H9 (cell line): ENCODE data around the gene INTS6. TPM values are rescaled to one million over a fixed set of nuclear protein-coding genes. Genes with fewer than 3 reads are reported as not detected.

Experiments
- DNase-seq: peaks from one replicate; pipeline ENCODE4 v3.0.0-alpha.2; 2017
- H2AFZ ChIP-seq: one replicate; pipeline ENCODE4 v1.6.1; 2013; ENCODE audit warnings: mild to moderate bottlenecking, low read length, control low read depth, moderate library complexity
- H2AK5ac ChIP-seq: 2 replicates; pipeline ENCODE4 v1.6.1; 2013; ENCODE audit warnings: low read length, control low read depth, mixed read lengths; ENCODE audit not compliant: insufficient read length
- H2BK120ac ChIP-seq: one replicate; pipeline ENCODE4 v1.6.1; 2013; ENCODE audit warnings: low read depth, mild to moderate bottlenecking, low read length, control low read depth, inconsistent platforms; ENCODE audit not compliant: poor library complexity, severe bottlenecking
- H2BK12ac ChIP-seq: 2 replicates; pipeline ENCODE4 v1.6.1; 2013; ENCODE audit warnings: low read length, control low read depth, mixed read lengths, low read depth; ENCODE audit not compliant: insufficient read length
- H2BK15ac ChIP-seq: 2 replicates; pipeline ENCODE4 v1.6.1; 2013; ENCODE audit warnings: low read depth, low read length, control low read depth
- H2BK20ac ChIP-seq: one replicate; pipeline ENCODE4 v1.6.1; 2013; ENCODE audit warnings: low read depth, mild to moderate bottlenecking, low read length, control low read depth, inconsistent platforms; ENCODE audit not compliant: poor library complexity, severe bottlenecking
- H2BK5ac ChIP-seq: 2 replicates; pipeline ENCODE4 v1.6.1; 2013; ENCODE audit warnings: low read length, control low read depth, mixed read lengths; ENCODE audit not compliant: insufficient read length
- H3K14ac ChIP-seq: 2 replicates; pipeline ENCODE4 v1.6.1; 2013; ENCODE audit warnings: low read length, control low read depth; ENCODE audit not compliant: insufficient read depth
- H3K18ac ChIP-seq: 2 replicates; pipeline ENCODE4 v1.6.1; 2013; ENCODE audit warnings: low read depth, mild to moderate bottlenecking, mixed read lengths, low read length, control low read depth; ENCODE audit not compliant: insufficient read length
- H3K23ac ChIP-seq: 2 replicates; pipeline ENCODE4 v1.6.1; 2013; ENCODE audit warnings: low read length, control low read depth, mixed read lengths, low read depth; ENCODE audit not compliant: insufficient read length
- H3K23me2 ChIP-seq: 2 replicates; pipeline ENCODE4 v1.6.1; 2013; ENCODE audit warnings: low read depth, mild to moderate bottlenecking, mixed read lengths, low read length, control low read depth; ENCODE audit not compliant: insufficient read length, poor library complexity, severe bottlenecking
- H3K27ac ChIP-seq: 2 replicates; pipeline ENCODE4 v1.5.1; 2013; ENCODE audit warnings: low read length, control low read depth, mixed read lengths, low read depth; ENCODE audit not compliant: insufficient read length
- H3K27me3 ChIP-seq: 2 replicates; pipeline ENCODE4 v1.6.1; 2013; ENCODE audit warnings: low read length, control low read depth, inconsistent platforms; ENCODE audit not compliant: insufficient read depth
- H3K4ac ChIP-seq: 2 replicates; pipeline ENCODE4 v1.6.1; 2013; ENCODE audit warnings: low read depth, mild to moderate bottlenecking, control low read depth, inconsistent platforms, low read length, moderate library complexity
- H3K4me1 ChIP-seq: 2 replicates; pipeline ENCODE4 v1.6.1; 2013; ENCODE audit warnings: low read length, control low read depth, inconsistent platforms; ENCODE audit not compliant: insufficient read depth
- H3K4me2 ChIP-seq: 2 replicates; pipeline ENCODE4 v1.6.1; 2013; ENCODE audit warnings: low read length, control low read depth, mixed read lengths; ENCODE audit not compliant: insufficient read length, insufficient read depth
- H3K56ac ChIP-seq: 2 replicates; pipeline ENCODE4 v1.6.1; 2013; ENCODE audit warnings: low read depth, mild to moderate bottlenecking, mixed read lengths, low read length, control low read depth; ENCODE audit not compliant: insufficient read length
- H3K79me1 ChIP-seq: 2 replicates; pipeline ENCODE4 v1.6.1; 2013; ENCODE audit warnings: low read depth, mild to moderate bottlenecking, moderate library complexity, low read length, control low read depth, inconsistent platforms; ENCODE audit not compliant: insufficient read depth, poor library complexity, severe bottlenecking
- H3K79me2 ChIP-seq: 2 replicates; pipeline ENCODE4 v1.6.1; 2013; ENCODE audit warnings: low read length, control low read depth, inconsistent platforms; ENCODE audit not compliant: insufficient read depth
- H3K9ac ChIP-seq: 2 replicates; pipeline ENCODE4 v1.6.1; 2013; ENCODE audit warnings: low read length, control low read depth, mixed read lengths; ENCODE audit not compliant: insufficient read length; ENCODE audit errors: extremely low read depth
- H3K9me3 ChIP-seq: one replicate; pipeline ENCODE4 v1.6.1; 2013; ENCODE audit warnings: low read depth, low read length, inconsistent platforms; ENCODE audit not compliant: control insufficient read depth
- H3T11ph ChIP-seq: one replicate; pipeline ENCODE4 v1.6.1; 2013; ENCODE audit warnings: mild to moderate bottlenecking, low read length, control low read depth, inconsistent platforms
- H4K20me1 ChIP-seq: one replicate; pipeline ENCODE4 v1.6.1; 2013; ENCODE audit not compliant: control insufficient read depth, insufficient read length, insufficient read depth
- H4K5ac ChIP-seq: 2 replicates; pipeline ENCODE4 v1.6.1; 2013; ENCODE audit warnings: low read depth, mild to moderate bottlenecking, mixed read lengths, low read length, control low read depth; ENCODE audit not compliant: insufficient read length
- H4K8ac ChIP-seq: replicated peaks from 2 replicates; pipeline ENCODE4 v1.6.1; 2013; ENCODE audit warnings: low read length, control low read depth, mixed read lengths, low read depth; ENCODE audit not compliant: insufficient read length
- H4K91ac ChIP-seq: 2 replicates; pipeline ENCODE4 v1.6.1; 2013; ENCODE audit warnings: low read depth, mild to moderate bottlenecking, moderate library complexity, mixed read lengths, low read length, control low read depth; ENCODE audit not compliant: insufficient read length
- H3K27ac Mint-ChIP-seq, 3 experiments: 2 replicates in 2 of 3; 3 replicates in 1 of 3; pipeline ENCODE4 v1.8.0; 2020 to 2021; ENCODE audit warnings: mixed read lengths in 3 of 3, mild to moderate bottlenecking in 1 of 3, moderate library complexity in 1 of 3
- H3K27me3 Mint-ChIP-seq: 2 replicates; pipeline ENCODE4 v1.8.0; 2021; ENCODE audit warnings: low read depth, mild to moderate bottlenecking, moderate library complexity, mixed read lengths
- H3K36me3 Mint-ChIP-seq, 3 experiments: 2 replicates in 2 of 3; 3 replicates in 1 of 3; pipeline ENCODE4 v1.8.0; 2020 to 2021; ENCODE audit warnings: low read depth in 3 of 3, mixed read lengths in 3 of 3; ENCODE audit not compliant: insufficient read depth in 1 of 3
- H3K4me1 Mint-ChIP-seq, 2 experiments: 2 replicates each; pipeline ENCODE4 v1.8.0; 2020; ENCODE audit warnings: mixed read lengths in 2 of 2
- H3K4me3 Mint-ChIP-seq, 2 experiments: 2 replicates in 1 of 2; 3 replicates in 1 of 2; pipeline ENCODE4 v1.8.0; 2020 to 2021; ENCODE audit warnings: mild to moderate bottlenecking in 2 of 2, mixed read lengths in 2 of 2, moderate library complexity in 1 of 2
- H3K9me3 Mint-ChIP-seq, 2 experiments: 2 replicates in 1 of 2; 3 replicates in 1 of 2; pipeline ENCODE4 v1.8.0; 2020; ENCODE audit warnings: mild to moderate bottlenecking in 2 of 2, mixed read lengths in 2 of 2, moderate library complexity in 1 of 2
- WGBS: extraction: QIAGEN DNeasy Blood & Tissue Kit; methylation state at CpG from one replicate; pipeline ENCODE4 v1.1.7; 2013; ENCODE audit warnings: missing lambda C conversion rate, low lambda C conversion rate, mixed read lengths; ENCODE audit not compliant: insufficient read length; ENCODE audit errors: extremely low coverage; 5-methylcytosine and 5-hydroxymethylcytosine counted together
- total RNA-seq: library from RNA; stranded (reverse); gene quantifications from 2 replicates; pipeline ENCODE4 v1.2.1, GENCODE V29; 2021
- TF ChIP-seq, protein P1 (sequence below): fragments of 200-600 bp; sonication (generic); conservative IDR thresholded peaks from 3 replicates; pipeline ENCODE4 v1.8.0; 2021; ENCODE audit warnings: antibody characterized with exemption, mild to moderate bottlenecking

INTS6 gene
- total RNA-seq, 1 experiment from 2014 or later = 61.2 TPM

DNA sequence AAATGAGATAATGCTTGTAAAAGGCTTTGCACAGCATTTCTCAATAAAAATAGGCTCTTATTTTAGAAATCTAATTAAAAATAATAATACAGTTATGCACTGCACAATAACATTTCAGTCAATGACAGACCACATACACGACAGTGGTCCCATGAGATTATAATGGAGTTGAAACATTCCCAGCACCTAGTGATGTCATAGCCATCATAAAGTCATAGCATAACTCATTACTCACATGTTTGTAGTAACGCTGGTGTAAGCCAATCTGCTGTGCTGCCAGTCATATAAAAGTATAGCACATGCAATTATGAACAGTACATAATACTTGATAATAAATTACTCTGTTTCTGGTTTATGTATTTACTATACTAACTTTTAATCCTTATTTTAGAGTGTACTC lies 126.1 kb downstream of the INTS6 start:
- DNase-seq = no peak
- Histone ChIP-seq H3K79me2 (no peaks in the 10 kb centered on the region), H3K18ac (no peak overlapping the region), H3K9me3 (no peaks in the 10 kb centered on the region), H2BK20ac (no peak overlapping the region), H3K4ac (no peak overlapping the region), H3K14ac (no peak overlapping the region), H3K9ac (no peak overlapping the region), H3K23me2 (no peaks in the 10 kb centered on the region), H4K8ac (no peak overlapping the region), H3K27ac (no peak overlapping the region), H4K91ac (no peak overlapping the region), H3K4me2 (no peak overlapping the region), H2AK5ac (no peak overlapping the region), H2BK12ac (no peak overlapping the region), H2AFZ (no peak overlapping the region), H2BK120ac (no peak overlapping the region), H4K5ac (no peak overlapping the region), H2BK15ac (no peak overlapping the region), H3K56ac (no peak overlapping the region), H3K79me1 (no peaks in the 10 kb centered on the region), H3T11ph (no peak overlapping the region), H2BK5ac (no peak overlapping the region), H3K4me1 (peaks cover 5% of the 10 kb centered on the region; the same call in 1 of the 2 replicates), H3K27me3 (no peaks in the 10 kb centered on the region), H4K20me1 (no peaks in the 10 kb centered on the region), H3K23ac (no peak overlapping the region)
- Mint-ChIP-seq H3K4me1 (peaks cover 41 to 49% of the 10 kb centered on the region in 2 experiments), H3K27ac (no peak overlapping the region), H3K9me3 (no peaks in the 10 kb centered on the region), H3K36me3 (no peaks in the 10 kb centered on the region), H3K4me3 (no peak overlapping the region), H3K27me3 (no peaks in the 10 kb centered on the region)
- no CpG with 5 or more reads among the region's 2 CpGs for WGBS
- TF ChIP-seq, protein P1, sequence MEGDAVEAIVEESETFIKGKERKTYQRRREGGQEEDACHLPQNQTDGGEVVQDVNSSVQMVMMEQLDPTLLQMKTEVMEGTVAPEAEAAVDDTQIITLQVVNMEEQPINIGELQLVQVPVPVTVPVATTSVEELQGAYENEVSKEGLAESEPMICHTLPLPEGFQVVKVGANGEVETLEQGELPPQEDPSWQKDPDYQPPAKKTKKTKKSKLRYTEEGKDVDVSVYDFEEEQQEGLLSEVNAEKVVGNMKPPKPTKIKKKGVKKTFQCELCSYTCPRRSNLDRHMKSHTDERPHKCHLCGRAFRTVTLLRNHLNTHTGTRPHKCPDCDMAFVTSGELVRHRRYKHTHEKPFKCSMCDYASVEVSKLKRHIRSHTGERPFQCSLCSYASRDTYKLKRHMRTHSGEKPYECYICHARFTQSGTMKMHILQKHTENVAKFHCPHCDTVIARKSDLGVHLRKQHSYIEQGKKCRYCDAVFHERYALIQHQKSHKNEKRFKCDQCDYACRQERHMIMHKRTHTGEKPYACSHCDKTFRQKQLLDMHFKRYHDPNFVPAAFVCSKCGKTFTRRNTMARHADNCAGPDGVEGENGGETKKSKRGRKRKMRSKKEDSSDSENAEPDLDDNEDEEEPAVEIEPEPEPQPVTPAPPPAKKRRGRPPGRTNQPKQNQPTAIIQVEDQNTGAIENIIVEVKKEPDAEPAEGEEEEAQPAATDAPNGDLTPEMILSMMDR = no peak
